OCI-LY1 (cell line): ENCODE data around the gene MRO.

ENCODE experiments used
- H2AFZ ChIP-seq: fragments of 200-600 bp; sonication (generic), shearing (Covaris generic); 2 replicates; pipeline ENCODE4 v1.6.0; 2014; ENCODE audit warnings: antibody characterized with exemption, mild to moderate bottlenecking, low read length
- H3F3A ChIP-seq: fragments of 200-600 bp; sonication (generic), shearing (Covaris generic); 2 replicates; pipeline ENCODE4 v1.6.0; 2014; ENCODE audit warnings: mild to moderate bottlenecking, antibody characterized with exemption, low read length, moderate library complexity; ENCODE audit not compliant: insufficient read depth
- H3K27ac ChIP-seq: fragments of 200-600 bp; sonication (generic); 2 replicates; pipeline ENCODE4 v1.5.1; 2014; ENCODE audit warnings: low read length, mixed run types, mild to moderate bottlenecking, low read depth; ENCODE audit not compliant: poor library complexity, severe bottlenecking
- H3K27me3 ChIP-seq: fragments of 200-600 bp; sonication (generic); 2 replicates; pipeline ENCODE4 v1.6.0; 2014; ENCODE audit warnings: antibody characterized with exemption, mild to moderate bottlenecking, low read length, moderate library complexity; ENCODE audit not compliant: insufficient read depth
- H3K36me3 ChIP-seq: fragments of 200-600 bp; sonication (generic); 2 replicates; pipeline ENCODE4 v1.6.1; 2014; ENCODE audit warnings: mild to moderate bottlenecking, antibody characterized with exemption, low read length, moderate library complexity, mixed read lengths; ENCODE audit not compliant: insufficient read depth
- H3K4me1 ChIP-seq: fragments of 200-600 bp; sonication (generic); 2 replicates; pipeline ENCODE4 v1.5.1; 2014; ENCODE audit warnings: mild to moderate bottlenecking, low read length, moderate library complexity; ENCODE audit not compliant: insufficient read depth, severe bottlenecking
- H3K4me2 ChIP-seq: fragments of 200-600 bp; sonication (generic), shearing (Covaris generic); 2 replicates; pipeline ENCODE4 v1.6.1; 2014; ENCODE audit warnings: low read length
- H3K4me3 ChIP-seq: fragments of 200-600 bp; sonication (generic); 2 replicates; pipeline ENCODE4 v1.5.1; 2014; ENCODE audit warnings: low read length, low read depth, mild to moderate bottlenecking, mixed read lengths; ENCODE audit not compliant: poor library complexity, severe bottlenecking
- H3K79me2 ChIP-seq: fragments of 200-600 bp; shearing (Covaris generic); 2 replicates; pipeline ENCODE4 v1.6.1; 2016; ENCODE audit warnings: mixed run types, low read length, mixed read lengths; ENCODE audit not compliant: insufficient read depth
- H3K9ac ChIP-seq: fragments of 200-600 bp; sonication (generic), shearing (Covaris generic); 2 replicates; pipeline ENCODE4 v1.6.1; 2014; ENCODE audit warnings: mild to moderate bottlenecking, low read length, mixed read lengths
- H3K9me2 ChIP-seq: fragments of 200-600 bp; sonication (generic), shearing (Covaris generic); 2 replicates; pipeline ENCODE4 v1.6.1; 2014; ENCODE audit warnings: low read depth, mild to moderate bottlenecking, low read length, mixed read lengths
- H3K9me3 ChIP-seq: fragments of 200-600 bp; shearing (Covaris generic); 2 replicates; pipeline ENCODE4 v1.6.1; 2014; ENCODE audit warnings: low read length, mixed read lengths
- H4K20me1 ChIP-seq: fragments of 200-600 bp; sonication (generic), shearing (Covaris generic); 2 replicates; pipeline ENCODE4 v1.6.0; 2016; ENCODE audit warnings: mild to moderate bottlenecking, low read length; ENCODE audit not compliant: insufficient read depth
- CTCF ChIP-seq: fragments of 200-600 bp; sonication (generic), shearing (Covaris generic); IDR thresholded peaks from 2 replicates; pipeline ENCODE4 v1.5.1; 2017; ENCODE audit warnings: mild to moderate bottlenecking, antibody characterized with exemption, low read length, moderate library complexity, mixed read lengths
- EZH2 ChIP-seq: fragments of 200-600 bp; sonication (generic), shearing (Covaris generic); IDR thresholded peaks from 2 replicates; pipeline ENCODE4 v1.8.0; 2017; ENCODE audit warnings: borderline replicate concordance, mixed run types, mild to moderate bottlenecking, antibody characterized with exemption, low read length, moderate library complexity, mixed read lengths

The MRO gene

GRCh38 chr18:50790241-50790640 lies 29.6 kb downstream of the MRO start:
- H3K27me3 ChIP-seq = no peaks in the 10 kb centered on the region
- H3K36me3 ChIP-seq = no peaks in the 10 kb centered on the region
- H3K79me2 ChIP-seq = no peaks in the 10 kb centered on the region
- no peaks in the 10 kb centered on the region for H4K20me1 ChIP-seq
- TF ChIP-seq EZH2 (no peak), CTCF (no peak)
- no peaks in the 10 kb centered on the region for H3K9me2 ChIP-seq
- H3K27ac ChIP-seq = no peak overlapping the region
- no peak overlapping the region for H3K9ac ChIP-seq
- H2AFZ ChIP-seq = no peak overlapping the region
- no peak overlapping the region for H3K4me2 ChIP-seq
- H3K9me3 ChIP-seq = no peaks in the 10 kb centered on the region
- no peaks in the 10 kb centered on the region for H3K4me1 ChIP-seq
- H3K4me3 ChIP-seq = no peak overlapping the region
- H3F3A ChIP-seq = no peaks in the 10 kb centered on the region

- Histone ChIP-seq H3K4me2 (no peak overlapping the region), H3K9me3 (no peaks in the 10 kb centered on the region), H3K79me2 (no peaks in the 10 kb centered on the region), H4K20me1 (no peaks in the 10 kb centered on the region), H2AFZ (no peak overlapping the region), H3K9me2 (no peaks in the 10 kb centered on the region), H3K27ac (no peak overlapping the region), H3K4me3 (no peak overlapping the region), H3K9ac (no peak overlapping the region), H3K4me1 (no peaks in the 10 kb centered on the region), H3K27me3 (no peaks in the 10 kb centered on the region), H3F3A (no peaks in the 10 kb centered on the region), H3K36me3 (no peaks in the 10 kb centered on the region)
- TF ChIP-seq CTCF (no peak), EZH2 (no peak)
Measured at GRCh38 chr18:50788284-50788683, 31.5 kb downstream of the MRO start.

GRCh38 chr18:50786864-50787263 lies 33.0 kb downstream of the MRO start:
- H3K4me3 ChIP-seq = no peak overlapping the region
- no peaks in the 10 kb centered on the region for H3K79me2 ChIP-seq
- H3K9me2 ChIP-seq = no peaks in the 10 kb centered on the region
- no peaks in the 10 kb centered on the region for H3K4me1 ChIP-seq
- no peak overlapping the region for H3K27ac ChIP-seq
- H3K9ac ChIP-seq = no peak overlapping the region
- H3K27me3 ChIP-seq = no peaks in the 10 kb centered on the region
- no peaks in the 10 kb centered on the region for H3K9me3 ChIP-seq
- TF ChIP-seq EZH2 (no peak), CTCF (no peak)
- no peaks in the 10 kb centered on the region for H3K36me3 ChIP-seq
- no peak overlapping the region for H3K4me2 ChIP-seq
- H4K20me1 ChIP-seq = no peaks in the 10 kb centered on the region
- H3F3A ChIP-seq = no peaks in the 10 kb centered on the region
- H2AFZ ChIP-seq = no peak overlapping the region
